Ascending aorta (tissue), 2 donors: ENCODE data around the gene RPL13. TPM values are rescaled to one million over a fixed set of nuclear protein-coding genes. Genes with fewer than 3 reads are reported as not detected.

ENCODE experiments used
- DNase-seq, 2 donors: peaks; one replicate each; pipeline ENCODE4 v3.0.0-alpha.2; 2019; ENCODE audit warnings: low spot score in 2 of 2
- H3K27ac ChIP-seq, 2 donors: fragments of 200-600 bp; sonication (generic); one replicate each; pipeline ENCODE4 v1.5.1; 2016 to 2017; ENCODE audit warnings: mild to moderate bottlenecking in 1 of 2
- H3K27me3 ChIP-seq: fragments of 200-600 bp; sonication (generic); one replicate; pipeline ENCODE4 v1.5.1; 2017
- H3K36me3 ChIP-seq, 2 donors: fragments of 200-600 bp; sonication (generic); one replicate each; pipeline ENCODE4 v1.5.1; 2016
- H3K4me1 ChIP-seq, 2 donors: fragments of 200-600 bp; sonication (generic); one replicate each; pipeline ENCODE4 v1.5.1; 2016 to 2017; ENCODE audit warnings: mild to moderate bottlenecking in 1 of 2
- H3K4me3 ChIP-seq, 2 donors: fragments of 200-600 bp; sonication (generic); one replicate each; pipeline ENCODE4 v1.5.1; 2016 to 2017; ENCODE audit warnings: mild to moderate bottlenecking in 1 of 2
- H3K9me3 ChIP-seq, 2 donors: fragments of 200-600 bp; sonication (generic); one replicate each; pipeline ENCODE4 v1.5.1; 2016
- intact Hi-C: fragments of 100-400 bp; cut with DNase I; formaldehyde crosslinking; loops from one replicate; pipeline ENCODE4 v1.15.1; 2023
- total RNA-seq: library from RNA; depleted of rRNA; stranded (reverse); fragments of >200 nt; gene quantifications from one replicate; pipeline ENCODE4 v1.1.0, GENCODE V29; 2016
- TF ChIP-seq, protein P1 (sequence below), 3 experiments: fragments of 200-600 bp in 2 of 3; fragments of 450-650 bp in 1 of 3; sonication (generic) in 2 of 3; IDR thresholded peaks; one replicate each; pipeline ENCODE4 v1.5.1; 2016 to 2019; ENCODE audit warnings: antibody characterized with exemption in 3 of 3, mild to moderate bottlenecking in 1 of 3, moderate library complexity in 1 of 3

The RPL13 gene
- total RNA-seq, 1 donor from 2014 or later: 8,360 TPM

DNA sequence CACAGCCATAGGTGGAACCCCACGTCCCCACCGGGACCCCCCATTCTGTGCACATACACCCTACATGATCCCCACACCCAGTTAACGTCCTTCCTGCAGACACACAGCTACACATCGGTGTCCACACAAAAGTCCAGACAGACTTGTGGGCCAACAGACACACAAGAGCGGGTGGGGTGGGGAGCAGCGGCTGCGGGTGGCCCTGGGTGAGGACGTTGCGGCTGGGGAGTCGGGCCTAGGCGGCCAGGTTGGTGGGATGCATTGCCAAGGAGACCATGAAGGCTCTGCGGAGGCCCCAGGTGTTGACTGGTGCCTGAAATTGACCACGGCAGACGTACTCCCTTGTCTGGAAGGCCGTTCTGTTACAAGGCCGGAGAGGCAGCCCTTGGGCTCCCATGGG is 44.3 kb downstream of the RPL13 start:
- TF ChIP-seq, protein P1, sequence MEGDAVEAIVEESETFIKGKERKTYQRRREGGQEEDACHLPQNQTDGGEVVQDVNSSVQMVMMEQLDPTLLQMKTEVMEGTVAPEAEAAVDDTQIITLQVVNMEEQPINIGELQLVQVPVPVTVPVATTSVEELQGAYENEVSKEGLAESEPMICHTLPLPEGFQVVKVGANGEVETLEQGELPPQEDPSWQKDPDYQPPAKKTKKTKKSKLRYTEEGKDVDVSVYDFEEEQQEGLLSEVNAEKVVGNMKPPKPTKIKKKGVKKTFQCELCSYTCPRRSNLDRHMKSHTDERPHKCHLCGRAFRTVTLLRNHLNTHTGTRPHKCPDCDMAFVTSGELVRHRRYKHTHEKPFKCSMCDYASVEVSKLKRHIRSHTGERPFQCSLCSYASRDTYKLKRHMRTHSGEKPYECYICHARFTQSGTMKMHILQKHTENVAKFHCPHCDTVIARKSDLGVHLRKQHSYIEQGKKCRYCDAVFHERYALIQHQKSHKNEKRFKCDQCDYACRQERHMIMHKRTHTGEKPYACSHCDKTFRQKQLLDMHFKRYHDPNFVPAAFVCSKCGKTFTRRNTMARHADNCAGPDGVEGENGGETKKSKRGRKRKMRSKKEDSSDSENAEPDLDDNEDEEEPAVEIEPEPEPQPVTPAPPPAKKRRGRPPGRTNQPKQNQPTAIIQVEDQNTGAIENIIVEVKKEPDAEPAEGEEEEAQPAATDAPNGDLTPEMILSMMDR (IDR thresholded peaks at IDR 0.05): no peak

DNA sequence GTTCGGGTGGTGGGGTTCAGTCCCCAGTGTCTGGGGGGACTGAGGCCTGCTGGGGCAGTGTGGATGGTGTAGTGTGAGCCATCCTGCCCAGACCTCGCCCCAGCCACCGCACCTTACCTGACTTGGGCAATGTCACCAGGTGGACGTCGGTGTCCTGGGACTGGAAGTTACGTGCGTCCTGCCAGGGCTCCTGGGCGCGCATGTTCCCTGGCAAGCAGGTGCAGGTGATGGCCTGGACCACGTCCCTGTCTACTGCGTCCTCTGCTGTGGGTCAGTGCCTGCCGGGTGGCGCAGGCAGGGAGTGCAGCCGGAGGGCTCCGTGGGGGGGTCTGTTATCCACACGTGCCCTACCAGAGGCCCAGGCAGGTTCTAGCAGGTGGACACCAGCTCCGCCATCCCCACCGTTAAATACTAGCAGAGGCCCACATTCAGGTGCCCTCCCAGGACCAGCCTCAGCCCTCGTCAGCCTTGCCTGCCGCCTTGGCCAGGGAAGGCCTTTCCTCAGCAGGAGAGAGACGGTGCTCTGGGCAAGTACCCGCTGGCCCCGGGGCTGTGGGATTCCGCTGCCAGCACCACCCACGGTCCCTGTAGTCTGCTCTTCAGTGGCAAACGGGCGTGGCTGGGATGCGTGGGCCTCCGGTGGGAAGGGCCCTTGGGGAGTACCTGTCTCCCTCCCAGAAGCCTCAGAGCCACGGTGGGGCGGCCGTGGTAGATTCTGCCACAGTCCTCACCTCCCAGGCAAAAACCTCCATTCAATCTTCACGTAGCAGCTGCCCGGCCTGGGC is 44.9 kb downstream of the RPL13 start:
- Histone ChIP-seq H3K27ac (no peak overlapping the region), H3K4me1 (no peaks in the 10 kb centered on the region), H3K36me3 (no peaks in the 10 kb centered on the region), H3K4me3 (no peak overlapping the region), H3K9me3 (no peaks in the 10 kb centered on the region), H3K27me3 (no peaks in the 10 kb centered on the region)
- intact Hi-C loops: no loop called here
- no peak for DNase-seq
- TF ChIP-seq, protein P1 (IDR thresholded peaks at IDR 0.05): no peak

More for the DNA sequence above, 44.3 kb downstream of the RPL13 start:
- no peak overlapping the region for H3K4me3 ChIP-seq
- no peak for DNase-seq
- H3K27ac ChIP-seq: no peak overlapping the region
- no peaks in the 10 kb centered on the region for H3K9me3 ChIP-seq
- H3K36me3 ChIP-seq: no peaks in the 10 kb centered on the region
- intact Hi-C loops: no loop called here
- no peaks in the 10 kb centered on the region for H3K27me3 ChIP-seq
- H3K4me1 ChIP-seq: no peaks in the 10 kb centered on the region

DNA sequence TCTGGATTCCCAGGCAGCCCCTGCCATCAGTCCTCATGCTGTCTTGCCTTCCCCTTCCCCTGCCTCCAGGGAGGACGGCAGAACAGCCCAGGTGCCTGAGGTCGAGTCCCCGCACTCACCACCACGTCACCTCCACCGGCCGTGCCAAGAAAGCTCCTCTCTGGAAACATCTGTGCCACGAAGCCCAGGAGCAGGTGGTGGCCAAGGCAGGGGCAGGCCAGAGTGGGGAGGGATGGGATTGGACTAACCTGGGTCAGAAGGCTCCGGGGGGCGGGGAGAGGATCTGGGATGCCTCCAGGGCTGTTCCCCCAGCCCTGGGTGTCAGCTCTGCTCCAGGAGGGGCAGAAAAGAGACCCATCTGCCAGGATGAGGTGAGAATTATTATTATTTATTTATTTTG is 45.5 kb downstream of the RPL13 start:
- intact Hi-C loops: no loop called here
- Histone ChIP-seq H3K4me1 (no peaks in the 10 kb centered on the region), H3K27ac (no peak overlapping the region), H3K27me3 (no peaks in the 10 kb centered on the region), H3K9me3 (no peaks in the 10 kb centered on the region), H3K36me3 (no peaks in the 10 kb centered on the region), H3K4me3 (no peak overlapping the region)
- TF ChIP-seq, protein P1 (IDR thresholded peaks at IDR 0.05): no peak
- DNase-seq: no peak

DNA sequence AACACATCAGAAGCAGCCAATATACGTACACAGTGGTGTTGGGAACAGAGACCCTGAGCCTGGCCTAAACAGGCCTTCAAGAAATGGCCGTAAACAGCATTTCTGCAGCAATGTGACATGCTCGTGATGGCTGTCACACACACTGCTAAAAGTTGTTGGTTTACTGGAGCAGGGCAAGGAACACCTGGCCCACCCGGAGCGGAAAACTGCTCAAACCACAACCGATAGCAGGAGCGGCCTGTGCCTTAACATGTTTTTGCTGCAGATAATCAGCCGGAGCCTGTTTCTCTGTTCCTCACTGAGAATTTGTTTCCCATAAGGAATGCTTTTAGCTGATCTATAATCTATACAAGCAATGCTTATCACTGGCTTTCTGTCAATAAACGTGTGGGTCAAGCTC is 47.0 kb downstream of the RPL13 start:
- no peaks in the 10 kb centered on the region for H3K4me1 ChIP-seq
- intact Hi-C loops: no loop called here
- TF ChIP-seq, protein P1 (IDR thresholded peaks at IDR 0.05): no peak
- H3K27ac ChIP-seq: no peak overlapping the region
- H3K36me3 ChIP-seq: no peaks in the 10 kb centered on the region
- H3K4me3 ChIP-seq: no peak overlapping the region
- no peaks in the 10 kb centered on the region for H3K9me3 ChIP-seq
- H3K27me3 ChIP-seq: no peaks in the 10 kb centered on the region
- DNase-seq: no peak

DNA sequence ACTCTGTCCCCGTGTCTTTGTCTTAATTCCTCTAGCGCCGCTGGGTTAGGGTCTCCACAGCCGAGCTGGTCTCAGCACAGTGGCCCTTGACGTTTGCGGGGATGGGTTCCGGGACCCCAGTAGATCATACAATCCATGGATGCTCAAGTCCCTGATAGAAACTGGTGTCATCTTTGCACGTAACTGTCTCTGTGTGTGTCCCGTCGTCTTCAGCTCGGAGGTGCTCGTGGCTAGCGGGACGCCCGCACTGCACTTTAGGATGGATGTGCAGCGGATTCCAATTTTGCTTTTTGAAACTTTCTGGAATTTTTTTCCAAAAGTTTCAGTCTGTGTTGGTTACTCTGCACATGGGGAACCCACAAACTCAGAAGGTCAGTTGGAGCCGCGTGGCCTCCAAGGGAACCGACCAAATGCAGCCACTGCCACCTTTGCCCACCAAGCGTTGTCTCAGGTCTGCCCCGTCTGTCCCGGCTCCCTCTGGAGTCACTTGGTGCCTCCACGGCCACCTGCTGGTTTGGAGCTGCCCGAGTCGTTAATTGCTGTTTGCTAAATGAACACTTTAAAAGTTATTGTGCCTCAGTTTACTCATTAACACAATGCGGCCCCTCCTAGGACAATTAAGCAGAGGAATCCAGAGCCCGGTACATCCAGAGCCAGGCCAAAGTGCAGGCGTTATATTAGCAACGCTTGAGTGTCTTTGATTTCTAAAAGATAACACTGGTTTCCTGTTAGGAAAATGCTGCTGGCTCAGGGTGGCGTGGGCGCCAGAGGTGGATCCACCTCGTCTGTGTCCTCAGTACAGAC is 47.7 kb downstream of the RPL13 start:
- no peaks in the 10 kb centered on the region for H3K36me3 ChIP-seq
- no peaks in the 10 kb centered on the region for H3K9me3 ChIP-seq
- H3K27me3 ChIP-seq: no peaks in the 10 kb centered on the region
- intact Hi-C loops: no loop called here
- TF ChIP-seq, protein P1 (IDR thresholded peaks at IDR 0.05): no peak
- no peak overlapping the region for H3K27ac ChIP-seq
- no peaks in the 10 kb centered on the region for H3K4me1 ChIP-seq
- no peak for DNase-seq
- H3K4me3 ChIP-seq: no peak overlapping the region
